DMS79 treated with DMSO at 0.1 percent for 48 hours (cell line): Measurements from ENCODE around the gene IGLL5.

Source experiments
- DNase-seq: peaks from one replicate; lab custom pipeline; 2025; lab: John Stamatoyannopoulos, UW

Gene IGLL5

DNA sequence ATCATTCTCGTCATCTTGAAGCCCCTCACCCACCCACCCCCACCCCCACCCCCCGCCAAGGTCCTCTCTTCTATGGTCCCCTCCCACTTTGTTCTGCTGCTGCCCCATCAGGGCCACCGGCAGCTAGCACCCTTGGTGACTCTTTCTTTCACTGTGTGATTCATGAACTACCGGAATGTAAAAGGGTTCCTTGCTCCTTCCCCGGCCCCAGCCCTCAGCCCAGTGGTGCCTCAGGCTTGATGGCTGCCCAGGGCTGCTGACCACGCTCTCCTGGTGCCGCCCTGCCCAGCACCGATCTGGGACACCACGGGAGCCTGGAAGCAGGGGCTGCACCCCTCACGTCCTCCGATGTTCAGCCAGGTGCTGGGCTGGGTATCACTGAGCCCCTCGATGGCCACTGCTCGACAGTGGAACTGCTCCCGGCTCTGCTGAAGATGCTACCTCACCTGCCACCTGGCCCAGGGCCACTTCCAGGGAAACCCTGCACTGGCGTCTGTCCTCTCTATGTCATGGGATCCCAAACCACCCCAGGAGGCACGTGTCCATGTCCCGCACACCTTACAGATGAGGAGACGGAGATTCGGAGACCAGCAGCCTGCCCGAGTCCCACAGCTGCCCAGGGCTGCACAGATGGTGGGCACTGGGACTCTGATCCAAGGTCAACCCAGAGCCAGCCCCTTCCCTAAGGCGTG lies 39.7 kb downstream of the IGLL5 start:
- DNase-seq, result no peak

DNA sequence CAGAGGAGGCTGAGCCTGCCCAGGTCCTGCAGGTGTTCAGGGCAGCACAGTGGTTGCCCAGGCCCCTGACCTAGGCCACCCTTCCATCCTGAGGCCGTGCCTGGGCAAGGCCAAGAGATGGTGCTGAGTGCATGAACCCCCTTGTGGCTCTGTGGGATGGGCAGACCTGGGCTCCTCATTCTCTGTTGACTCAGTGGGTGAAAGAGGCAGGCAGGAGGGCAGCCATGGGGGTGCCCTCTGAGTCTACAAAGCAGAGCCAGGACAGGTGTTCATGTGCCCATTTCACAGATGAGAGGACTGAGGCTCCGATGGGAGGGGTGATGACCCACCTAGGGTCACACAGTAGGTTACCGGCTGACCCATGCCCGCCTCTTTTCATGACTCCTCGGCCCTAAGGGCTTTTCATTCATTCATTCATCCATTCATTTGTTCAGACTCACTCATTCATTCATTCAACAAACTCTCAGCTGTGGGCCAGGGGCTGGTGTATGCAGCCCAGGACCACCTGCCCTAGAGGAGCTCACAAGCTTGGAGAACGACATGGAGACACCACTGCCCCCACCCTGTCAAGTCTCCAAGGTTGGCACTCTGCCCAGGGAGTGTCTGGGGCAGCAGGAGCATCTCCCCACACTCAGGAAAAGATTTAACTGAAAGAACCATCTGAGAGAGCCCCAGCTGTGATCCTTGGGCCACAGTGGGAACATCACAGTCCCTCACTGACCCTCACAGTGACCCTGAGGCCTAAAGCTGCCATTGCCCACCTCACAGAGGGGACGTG lies 40.5 kb downstream of the IGLL5 start:
- no peak for DNase-seq

- no peak for DNase-seq
Observed at GRCh38 chr22:22928666-22929380, 41.2 kb downstream of the IGLL5 start.

DNA sequence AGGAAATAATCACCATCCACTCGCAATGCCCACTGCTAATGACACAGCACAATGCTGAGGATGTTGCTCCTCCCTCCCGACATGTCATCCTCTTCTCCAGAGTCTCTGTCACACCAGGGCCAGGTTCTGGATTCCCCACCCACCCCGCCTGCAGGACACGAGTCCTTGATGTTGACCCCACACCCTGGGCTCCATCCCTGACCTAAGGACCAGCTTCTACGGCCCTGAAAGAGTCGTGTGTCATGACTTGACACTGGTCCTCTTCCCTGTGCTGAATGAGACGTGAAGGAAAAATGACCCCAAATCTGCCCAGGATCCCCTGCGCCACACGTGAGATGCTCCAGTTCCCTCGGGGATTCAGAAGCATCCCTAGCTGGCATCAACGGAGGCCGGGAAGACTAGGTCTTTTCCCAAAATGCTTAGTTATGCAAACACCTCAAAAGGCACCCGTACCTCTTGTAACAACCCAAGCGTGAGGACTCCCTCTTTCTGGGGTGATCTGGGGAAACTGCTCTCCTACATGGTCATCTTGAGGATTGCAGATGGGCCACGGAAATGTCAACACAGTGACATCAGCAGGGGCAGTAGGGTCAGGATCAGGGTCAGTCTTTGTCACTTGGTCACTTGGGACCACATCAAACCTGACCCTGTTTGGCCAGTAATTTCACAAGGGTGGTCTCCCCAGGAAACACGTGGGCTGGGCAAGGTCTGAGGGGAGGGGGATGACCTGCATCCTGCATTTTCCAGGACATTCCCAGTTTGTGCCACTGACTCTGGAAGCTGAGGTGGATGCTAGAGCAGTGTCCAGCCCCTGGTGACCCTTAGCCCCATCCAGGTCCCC lies 42.0 kb downstream of the IGLL5 start:
- no peak for DNase-seq

GRCh38 chr22:22930222-22930497 lies 42.5 kb downstream of the IGLL5 start:
- DNase-seq, result no peak

GRCh38 chr22:22930571-22931556 lies 43.2 kb downstream of the IGLL5 start:
- DNase-seq, result no peak

DNA sequence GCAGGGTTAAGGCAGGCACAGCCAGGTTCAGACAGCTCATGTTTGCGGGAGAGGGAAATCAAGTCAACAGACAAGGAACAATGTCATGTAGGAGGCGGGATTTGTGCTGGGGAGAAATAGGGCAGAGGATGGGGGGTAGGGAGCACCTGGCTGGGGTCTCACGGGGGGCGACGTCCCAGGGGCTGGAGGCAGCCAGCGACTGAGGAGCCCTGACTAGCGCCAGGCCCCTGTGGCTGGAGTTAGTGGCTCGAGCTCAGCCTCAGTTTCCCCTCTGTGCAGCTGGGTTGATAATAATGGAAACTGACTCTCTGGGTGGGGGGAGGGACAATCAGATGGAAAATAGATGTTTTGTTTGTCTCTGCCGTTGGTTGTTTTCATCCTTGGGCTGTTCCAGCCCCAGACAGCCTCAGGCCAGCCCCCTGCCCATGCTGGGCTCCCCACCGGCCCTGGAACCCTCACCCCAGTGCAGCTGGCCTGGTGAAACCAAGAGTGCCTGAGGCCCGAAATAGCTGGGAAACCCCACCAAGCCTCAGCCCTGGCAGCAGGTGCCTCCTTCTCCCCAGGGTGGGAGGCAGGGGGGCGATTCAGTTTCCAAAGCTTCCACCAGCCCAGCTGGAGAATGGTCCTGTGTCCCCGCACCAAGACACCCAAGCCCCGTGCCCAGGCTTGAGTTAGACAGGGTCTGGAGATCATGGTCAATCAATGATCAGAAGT lies 44.1 kb downstream of the IGLL5 start:
- no peak for DNase-seq

- DNase-seq, result no peak
Observed at GRCh38 chr22:22932512-22932941, 44.9 kb downstream of the IGLL5 start.

DNA sequence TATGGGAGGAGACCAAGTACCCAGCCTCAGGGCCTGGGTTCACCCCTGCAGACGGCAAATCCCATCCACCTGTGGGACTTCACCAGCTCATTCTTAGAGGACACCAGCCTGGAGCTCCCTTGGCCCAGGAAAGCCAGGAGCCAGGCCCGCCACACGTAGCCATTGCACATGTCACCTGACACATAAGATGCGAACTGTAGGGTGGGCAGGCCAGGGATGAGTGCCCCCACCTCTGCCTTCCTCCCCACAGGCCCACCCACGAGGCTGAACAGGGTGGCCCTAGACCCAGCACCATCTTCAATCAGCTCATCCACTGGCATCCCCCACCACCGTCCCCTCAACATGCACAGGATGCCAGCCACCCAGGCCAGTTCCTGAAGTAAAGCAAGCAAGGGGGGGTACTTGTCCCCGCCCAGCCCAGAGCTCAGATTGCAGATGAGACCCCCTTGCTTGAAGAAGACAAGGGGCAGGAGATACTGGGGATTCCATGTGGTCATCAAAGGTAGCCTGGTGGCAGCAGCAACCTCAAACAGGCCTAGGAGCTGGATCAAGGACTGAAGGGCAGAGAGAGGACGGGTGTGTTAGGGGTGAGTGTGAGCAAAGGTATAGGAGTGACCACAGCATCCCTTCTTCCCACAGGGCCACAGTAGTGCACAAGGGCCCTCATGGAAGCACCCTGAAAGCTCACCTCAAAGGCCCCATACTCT lies 45.6 kb downstream of the IGLL5 start:
- no peak for DNase-seq

DNA sequence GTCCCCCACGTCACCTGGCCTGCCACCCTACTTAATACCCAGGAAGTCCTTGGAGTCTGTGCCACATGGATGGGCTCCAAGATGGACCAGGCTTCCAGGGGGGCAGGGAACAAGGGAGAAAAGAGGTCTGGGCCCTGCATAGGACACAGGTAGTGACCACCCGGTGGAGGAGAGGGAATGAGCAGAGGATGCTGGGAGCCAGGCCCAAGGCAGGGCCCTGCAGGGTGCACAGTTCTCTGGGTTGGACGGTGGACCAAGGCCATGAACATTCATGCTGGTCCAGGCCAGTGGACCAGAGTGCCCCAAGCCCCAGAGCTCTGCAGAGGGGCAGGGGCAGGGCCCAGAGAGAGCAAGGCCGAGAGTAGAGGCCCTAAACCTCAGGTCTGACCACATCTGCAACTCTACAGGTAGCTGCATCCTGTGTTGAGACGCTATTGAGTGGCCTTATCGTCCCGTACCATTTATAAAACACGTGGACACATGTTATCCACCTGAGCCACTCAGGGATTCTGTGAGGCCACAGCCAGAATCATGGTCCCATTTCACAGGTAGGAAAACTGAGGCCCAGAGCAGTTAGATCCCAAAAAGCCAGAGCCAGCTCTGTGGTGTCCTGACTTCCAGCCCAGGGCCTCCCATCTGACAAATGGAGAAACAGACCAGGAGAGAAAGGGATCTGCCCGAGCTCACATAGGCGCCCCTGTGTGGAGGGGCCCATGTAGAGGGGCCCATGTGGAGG lies 46.4 kb downstream of the IGLL5 start:
- DNase-seq, result no peak

- DNase-seq, result no peak
Observed at GRCh38 chr22:22934543-22935055, 47.0 kb downstream of the IGLL5 start.

DNA sequence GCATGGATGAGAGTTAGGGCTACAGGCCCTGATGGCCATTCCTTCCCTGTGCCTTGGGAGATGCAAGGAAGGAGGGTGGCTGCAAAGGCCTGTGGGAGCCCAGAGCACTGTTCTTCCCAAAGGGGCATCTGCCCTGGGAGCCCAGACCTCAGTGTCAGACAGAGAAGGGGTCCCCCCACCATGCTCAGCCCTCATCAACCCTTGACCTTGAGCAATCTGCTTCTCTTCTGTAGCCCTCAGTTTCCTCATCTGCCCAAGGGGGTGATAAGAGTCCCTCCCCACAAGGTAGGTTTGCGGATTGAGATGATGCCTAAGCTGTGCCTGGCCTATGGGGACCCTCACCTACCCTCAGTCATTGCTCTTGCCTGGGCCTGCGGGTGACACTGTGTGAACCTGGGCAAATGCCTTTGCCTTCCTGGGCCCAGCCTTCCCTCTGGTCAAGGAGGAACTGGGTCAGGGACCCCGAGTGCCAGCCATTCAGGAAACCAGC lies 47.5 kb downstream of the IGLL5 start:
- DNase-seq, result no peak

DNA sequence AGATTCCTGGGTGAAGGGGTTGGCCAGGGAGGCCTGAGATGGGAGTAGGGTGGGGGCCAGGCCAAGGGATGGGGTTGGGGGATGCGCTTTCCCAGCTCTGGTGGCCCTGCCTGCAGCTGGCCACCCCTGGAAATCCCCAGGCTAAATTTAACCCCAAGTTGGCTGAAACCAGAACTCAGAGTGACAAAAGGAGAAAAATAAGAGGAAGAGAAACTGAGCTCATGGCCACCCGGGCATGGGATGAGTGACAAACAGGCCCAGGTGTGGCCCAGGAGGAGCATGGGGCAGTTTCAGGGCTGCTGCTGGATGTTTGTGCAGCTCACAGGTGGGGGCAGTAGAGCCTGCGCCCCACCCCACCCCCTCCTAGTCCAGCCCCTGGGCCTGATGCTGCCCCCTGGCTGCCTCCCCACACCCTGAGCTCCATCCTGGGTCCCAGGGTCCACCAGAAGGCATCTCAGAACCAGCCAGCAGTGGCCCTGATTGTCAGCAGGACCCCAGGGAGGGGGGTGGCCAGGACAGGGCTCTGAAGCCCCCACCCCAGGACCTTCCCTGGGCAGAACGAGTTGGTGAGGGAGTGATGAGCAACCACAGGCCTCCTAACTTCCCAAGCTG lies 48.0 kb downstream of the IGLL5 start:
- no peak for DNase-seq

DNA sequence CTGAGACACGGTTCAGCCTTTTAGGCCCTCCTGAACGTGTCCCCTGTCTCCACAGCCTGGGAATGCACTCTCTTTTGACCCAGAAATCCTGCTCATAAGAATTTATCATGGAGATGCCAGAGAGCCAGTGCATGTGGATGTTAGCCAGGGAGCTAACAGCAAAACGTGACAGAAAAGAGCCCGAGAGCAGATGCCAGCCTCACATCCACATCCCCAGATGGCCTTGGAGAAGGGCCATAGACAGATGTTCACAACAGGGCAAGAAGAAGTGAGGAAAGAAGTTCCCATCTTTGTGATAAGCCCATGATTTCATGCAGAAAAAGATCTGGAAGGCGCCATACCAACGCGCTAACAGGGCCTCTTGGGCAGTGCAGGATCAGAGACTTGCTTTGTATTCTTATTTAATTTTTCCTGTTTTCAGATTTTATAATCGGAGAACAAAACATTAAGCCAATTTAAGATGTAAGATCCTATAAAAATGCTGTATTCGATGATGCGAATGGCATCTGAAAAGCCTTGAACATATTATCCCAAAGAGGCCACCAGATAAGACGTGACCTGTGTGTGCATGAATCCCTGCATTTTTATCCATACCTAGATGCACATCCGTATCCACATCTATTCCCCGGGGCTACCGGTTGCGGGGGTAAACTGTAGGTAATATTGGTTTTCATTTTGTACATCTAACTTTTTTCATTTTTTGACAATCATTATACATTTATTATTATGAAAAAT lies 48.7 kb downstream of the IGLL5 start:
- no peak for DNase-seq

GRCh38 chr22:22936915-22937656 lies 49.5 kb downstream of the IGLL5 start:
- DNase-seq, result no peak

DNA sequence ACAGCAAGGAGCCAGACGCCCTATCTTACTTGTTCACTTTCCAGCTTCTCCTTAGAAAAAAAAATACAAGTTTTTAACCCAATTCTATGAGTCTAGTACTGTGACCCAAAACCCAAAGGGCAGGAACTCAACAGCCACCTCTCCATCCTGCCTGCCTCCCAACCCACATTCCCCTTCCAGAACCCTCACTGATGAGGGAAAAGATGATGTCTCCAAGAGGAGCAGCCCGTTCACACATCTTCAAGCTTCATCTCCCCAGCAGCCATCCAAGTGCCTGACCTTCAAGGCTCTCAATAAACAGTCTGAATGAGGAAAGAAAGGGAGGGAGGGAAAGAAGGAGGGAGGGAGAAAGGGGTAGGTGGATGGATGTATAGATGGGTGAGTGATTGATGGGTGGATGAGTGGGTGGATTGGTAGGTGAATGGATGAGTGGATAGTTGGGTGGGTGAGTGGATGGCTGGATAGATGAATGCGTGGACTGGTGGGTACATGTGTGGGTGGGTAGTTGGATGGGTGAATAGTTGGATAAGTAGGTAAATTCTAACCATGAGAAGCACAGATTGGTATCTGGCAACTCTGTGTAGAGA lies 50.4 kb downstream of the IGLL5 start:
- no peak for DNase-seq
